ENCODE results near the gene CCDC142. TPM values are rescaled to one million over a fixed set of nuclear protein-coding genes. Genes with fewer than 3 reads are reported as not detected.

Gene CCDC142
- total and polyA plus RNA-seq, 2 of the 8 experiments (the other 6 are each of a cell fraction or from before 2014, with no cell fraction given), result 6.0 to 10.7 TPM

- Histone ChIP-seq H3K23me2 (ENCODE audit: low read depth, low read length) (peaks cover 9% of the 10 kb centered on the region; the same call in 1 of the 2 replicates), H2AK5ac (ENCODE audit: low read depth, low read length) (no peak overlapping the region), H4K91ac (replicated peaks; ENCODE audit: insufficient read length, low read length) (no peak overlapping the region), H3K27me3 (replicated peaks in 1 of 4; ENCODE audit: control insufficient read depth in 3 of 4, extremely low read depth in 1 of 4, insufficient read depth in 3 of 4, low read length in 3 of 4) (peaks cover 0 to 10% (median 3%) of the 10 kb centered on the region in 4 experiments; a peak in 4 of 7 replicates), H3K79me2 (ENCODE audit: control insufficient read depth in 1 of 2, insufficient read depth in 2 of 2, low read length in 2 of 2) (peaks cover 0 to 18% of the 10 kb centered on the region in 2 experiments; a peak in 2 of 4 replicates), H3K4ac (replicated peaks; ENCODE audit: insufficient read length, low read depth, low read length) (no peak overlapping the region), H2BK120ac (replicated peaks; ENCODE audit: low read depth, low read length) (no peak overlapping the region), H3K56ac (replicated peaks; ENCODE audit: insufficient read length, low read depth, low read length) (no peak overlapping the region), H4K20me1 (replicated peaks in 1 of 2; ENCODE audit: control insufficient read depth in 1 of 2, insufficient read depth in 2 of 2, low read length in 2 of 2) (peaks cover 3% of the 10 kb centered on the region in 2 experiments), H2BK12ac (ENCODE audit: low read depth, low read length) (no peak overlapping the region), H2BK15ac (ENCODE audit: low read length) (no peak overlapping the region), H2BK5ac (ENCODE audit: low read depth, low read length) (no peak overlapping the region), H3K4me3 (ENCODE audit: extremely low read depth in 1 of 4, insufficient read depth in 2 of 4, low read depth in 3 of 4, low read length in 4 of 4) (no peak overlapping the region), H3K9ac (replicated peaks in 1 of 4; ENCODE audit: extremely low read depth in 1 of 4, low read depth in 3 of 4, low read length in 3 of 4) (no peak overlapping the region), H2AFZ (ENCODE audit: low read length) (no peak overlapping the region), H3K36me3 (ENCODE audit: control insufficient read depth in 2 of 4, insufficient read depth in 4 of 4, low read length in 3 of 4) (peaks cover 5 to 19% (median 13%) of the 10 kb centered on the region in 4 experiments; a peak in 6 of 8 replicates), H2BK20ac (ENCODE audit: low read length) (no peak overlapping the region), H4K5ac (ENCODE audit: insufficient read length, low read depth, low read length) (no peak overlapping the region), H3K18ac (ENCODE audit: extremely low read depth, low read length) (no peak overlapping the region), H4K8ac (ENCODE audit: extremely low read depth, insufficient read depth, low read length) (no peak overlapping the region), H3K27ac (ENCODE audit: low read depth, low read length) (no peak overlapping the region), H3K4me2 (ENCODE audit: insufficient read depth in 1 of 2, low read depth in 2 of 2, low read length in 2 of 2) (no peak overlapping the region), H3K9me3 (ENCODE audit: insufficient read depth in 2 of 2, low read depth in 1 of 2, low read length in 1 of 2) (no peaks in the 10 kb centered on the region), H3K14ac (ENCODE audit: insufficient read length) (no peak overlapping the region), H3K23ac (ENCODE audit: insufficient read length) (no peak overlapping the region), H3K79me1 (ENCODE audit: low read depth, low read length) (peaks cover 10% of the 10 kb centered on the region), H3K4me1 (replicated peaks in 1 of 4; ENCODE audit: control insufficient read depth in 3 of 4, insufficient read depth in 4 of 4, low read length in 3 of 4) (peaks cover 4 to 13% (median 6%) of the 10 kb centered on the region in 4 experiments; a peak in 6 of 7 replicates)
- POLR2A ChIA-PET (ENCODE audit: partially characterized antibody), result interaction anchor here (0.6 to 1.6 kb wide), 10 partner anchors 9 to 44 kb away, joined by 3 to 6 read pairs (median 4); partner anchors contain the start of genes CCDC142, PCGF1, TLX2 and TTC31
- no peak for DNase-seq (ENCODE audit: low read depth in 1 of 2, low spot score in 2 of 2)
- CTCF ChIA-PET (ENCODE audit: partially characterized antibody), result interaction anchor here (1.0 to 1.7 kb wide), 6 partner anchors 12 to 66 kb away, joined by 3 to 11 read pairs (median 4); no protein-coding TSS in a partner anchor
- FAIRE-seq, result no peak
- 97% methylated on average over 11 of the region's 11 CpGs; no CpG with 5 or more reads in 1 of the 2 experiments for WGBS, 2 experiments (ENCODE audit: extremely low coverage in 1 of 2, insufficient coverage in 1 of 2, insufficient read length in 1 of 2, insufficient replicate concordance in 2 of 2, low coverage in 1 of 2, low lambda C conversion rate in 2 of 2, missing lambda C conversion rate in 1 of 2)
- TF ChIP-seq ZNF274 (IDR thresholded peaks at IDR 0.05; ENCODE audit: borderline replicate concordance, extremely low read depth, low read length) (no peak), SAP30 (IDR thresholded peaks at IDR 0.05; ENCODE audit: insufficient read depth, insufficient replicate concordance, low read length) (no peak), CHD2 (IDR thresholded peaks at IDR 0.05; ENCODE audit: low read length) (no peak), SIRT6 (IDR thresholded peaks at IDR 0.05; ENCODE audit: low read length) (no peak), KDM4A (IDR thresholded peaks at IDR 0.05; ENCODE audit: low read depth, low read length, severe bottlenecking) (no peak), POLR2A (IDR thresholded peaks at IDR 0.05; ENCODE audit: control extremely low read depth in 1 of 2, low read depth in 2 of 2, low read length in 2 of 2) (no peak), E2F6 (IDR thresholded peaks at IDR 0.05) (no peak), TAF7 (optimal IDR thresholded peaks at IDR 0.05; ENCODE audit: borderline replicate concordance, low read depth, low read length) (no peak), TBP (IDR thresholded peaks at IDR 0.05; ENCODE audit: low read depth, low read length) (no peak), CBX5 (IDR thresholded peaks at IDR 0.05; ENCODE audit: low read depth, low read length) (no peak), NANOG (IDR thresholded peaks at IDR 0.05; ENCODE audit: insufficient read depth, low read depth, low read length, poor library complexity, severe bottlenecking) (no peak)
Measured at GRCh38 chr2:74526649-74527230, 43.9 kb upstream of the CCDC142 start.

Data from H1 (cell line).